ENCODE results near the gene ACTR10.

Gene ACTR10

GRCh38 chr14:58282925-58283593 is 83.1 kb downstream of the ACTR10 start:
- no peak for DNase-seq

DNA sequence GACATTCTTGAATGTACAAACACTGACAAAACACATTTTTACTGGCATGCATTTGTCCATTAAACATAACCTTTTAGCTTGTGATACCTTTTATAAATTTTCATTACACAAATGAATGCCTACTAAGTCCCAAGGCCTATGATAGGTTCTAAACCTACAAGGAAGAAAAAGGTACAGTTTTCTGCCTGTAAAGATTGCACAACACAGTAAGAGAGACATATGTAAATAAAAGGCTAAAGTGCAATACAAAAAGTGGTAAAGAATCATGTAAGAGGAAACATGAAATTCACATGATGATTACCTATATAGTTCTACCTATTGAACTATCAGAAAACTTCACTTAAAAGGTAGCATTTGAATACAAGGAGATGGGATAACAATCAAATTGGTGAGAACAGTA is 83.8 kb downstream of the ACTR10 start:
- DNase-seq = no peak

- DNase-seq = no peak
Observed at GRCh38 chr14:58285132-58285531, 85.2 kb downstream of the ACTR10 start.

Data from NCI-H1105 treated with DMSO at 0.1 percent for 48 hours (cell line).